ENCODE results near the gene QSER1.

The QSER1 gene

DNA sequence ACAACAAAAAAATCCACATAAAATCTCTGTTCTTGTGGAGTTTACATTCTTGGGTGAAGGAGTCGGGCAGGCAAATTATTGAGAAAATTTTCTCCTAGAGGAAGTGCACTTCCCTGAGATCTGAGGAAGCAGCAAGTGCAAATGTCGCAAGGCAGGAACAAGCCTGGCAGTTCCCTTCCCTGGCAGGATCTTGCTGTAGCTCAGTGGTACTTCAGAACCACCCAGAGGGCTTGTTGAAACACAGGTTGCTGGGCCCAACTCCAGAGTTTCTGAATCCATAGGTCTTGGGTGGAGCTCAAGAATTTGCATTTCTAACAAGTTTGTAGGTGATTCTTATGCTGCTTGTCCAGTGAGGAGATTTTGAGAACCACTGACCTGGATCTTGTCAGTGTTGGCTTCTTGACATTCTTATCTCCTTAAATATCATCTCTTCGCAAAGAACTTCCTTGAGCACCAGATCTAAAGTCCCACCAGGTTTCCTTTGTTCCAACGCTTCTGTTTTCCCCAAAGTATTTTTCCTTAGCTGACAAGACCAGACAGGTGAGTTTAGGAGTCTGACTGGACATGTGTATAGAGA lies 9.6 kb downstream of the QSER1 start:
- no peaks in the 10 kb centered on the region for H3K9me3 ChIP-seq
- TF ChIP-seq, protein P1, sequence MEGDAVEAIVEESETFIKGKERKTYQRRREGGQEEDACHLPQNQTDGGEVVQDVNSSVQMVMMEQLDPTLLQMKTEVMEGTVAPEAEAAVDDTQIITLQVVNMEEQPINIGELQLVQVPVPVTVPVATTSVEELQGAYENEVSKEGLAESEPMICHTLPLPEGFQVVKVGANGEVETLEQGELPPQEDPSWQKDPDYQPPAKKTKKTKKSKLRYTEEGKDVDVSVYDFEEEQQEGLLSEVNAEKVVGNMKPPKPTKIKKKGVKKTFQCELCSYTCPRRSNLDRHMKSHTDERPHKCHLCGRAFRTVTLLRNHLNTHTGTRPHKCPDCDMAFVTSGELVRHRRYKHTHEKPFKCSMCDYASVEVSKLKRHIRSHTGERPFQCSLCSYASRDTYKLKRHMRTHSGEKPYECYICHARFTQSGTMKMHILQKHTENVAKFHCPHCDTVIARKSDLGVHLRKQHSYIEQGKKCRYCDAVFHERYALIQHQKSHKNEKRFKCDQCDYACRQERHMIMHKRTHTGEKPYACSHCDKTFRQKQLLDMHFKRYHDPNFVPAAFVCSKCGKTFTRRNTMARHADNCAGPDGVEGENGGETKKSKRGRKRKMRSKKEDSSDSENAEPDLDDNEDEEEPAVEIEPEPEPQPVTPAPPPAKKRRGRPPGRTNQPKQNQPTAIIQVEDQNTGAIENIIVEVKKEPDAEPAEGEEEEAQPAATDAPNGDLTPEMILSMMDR (IDR thresholded peaks at IDR 0.05; ENCODE audit: low read depth, low read length) = no peak
- DNase-seq = no peak
- H3K27me3 ChIP-seq = no peaks in the 10 kb centered on the region
- no peak overlapping the region for H3K4me3 ChIP-seq (ENCODE audit: low read depth, low read length)
- H3K36me3 ChIP-seq = no peaks in the 10 kb centered on the region
- H3K4me1 ChIP-seq = no peaks in the 10 kb centered on the region

DNA sequence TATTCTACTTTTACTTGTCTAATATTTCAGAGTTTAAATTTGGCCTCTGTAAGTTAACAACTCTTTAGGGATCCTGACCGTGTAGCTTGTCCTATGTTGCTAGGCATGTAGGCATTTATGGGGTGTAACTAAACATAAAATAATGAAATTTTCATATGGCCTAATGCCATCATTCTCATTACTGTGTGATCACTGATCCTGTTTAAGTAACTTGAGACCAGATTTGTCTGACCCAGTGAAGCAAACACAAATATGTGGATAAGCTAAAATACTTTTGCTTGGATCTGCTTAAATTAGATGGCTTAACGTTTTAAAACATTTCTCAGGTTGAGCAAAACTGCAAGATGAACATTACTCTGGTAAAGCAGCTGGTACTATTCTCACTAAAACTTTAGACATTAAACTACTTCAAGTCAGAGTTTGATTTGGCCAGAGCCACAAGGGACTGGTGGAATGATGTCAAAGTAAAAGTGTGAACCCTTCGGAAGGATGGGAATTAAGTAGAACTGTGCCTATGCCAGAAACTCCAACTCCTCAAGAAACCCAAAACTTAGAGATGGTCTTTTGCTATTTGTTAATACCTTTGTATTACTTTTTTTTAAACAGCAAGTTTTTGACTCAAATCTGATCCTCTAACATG lies 12.5 kb downstream of the QSER1 start:
- no peaks in the 10 kb centered on the region for H3K27me3 ChIP-seq
- no peaks in the 10 kb centered on the region for H3K9me3 ChIP-seq
- TF ChIP-seq, protein P1 (IDR thresholded peaks at IDR 0.05; ENCODE audit: low read depth, low read length) = no peak
- no peak for DNase-seq
- no peaks in the 10 kb centered on the region for H3K4me1 ChIP-seq
- no peak overlapping the region for H3K4me3 ChIP-seq (ENCODE audit: low read depth, low read length)
- no peaks in the 10 kb centered on the region for H3K36me3 ChIP-seq

DNA sequence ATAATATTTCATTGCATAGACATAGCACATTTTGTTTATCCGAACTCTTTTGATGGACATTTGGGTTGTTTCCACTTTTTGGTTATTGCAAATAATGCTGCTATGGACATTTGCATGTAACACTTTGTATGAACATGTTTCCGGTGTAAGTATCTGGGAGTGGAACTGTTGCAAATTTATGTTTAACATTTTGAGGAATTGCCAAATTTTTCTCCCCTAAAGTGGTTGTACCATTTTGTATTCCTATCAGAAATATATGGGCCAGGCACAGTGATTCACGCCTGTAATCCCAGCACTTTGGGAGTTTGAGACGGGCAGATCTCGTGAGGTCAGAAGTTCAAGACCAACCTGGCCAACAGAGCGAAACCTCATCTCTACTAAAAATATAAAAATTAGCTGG lies 16.0 kb downstream of the QSER1 start:
- no peak overlapping the region for H3K4me3 ChIP-seq (ENCODE audit: low read depth, low read length)
- no peaks in the 10 kb centered on the region for H3K4me1 ChIP-seq
- no peaks in the 10 kb centered on the region for H3K27me3 ChIP-seq
- TF ChIP-seq, protein P1 (IDR thresholded peaks at IDR 0.05; ENCODE audit: low read depth, low read length) = no peak
- no peaks in the 10 kb centered on the region for H3K9me3 ChIP-seq
- DNase-seq = no peak
- H3K36me3 ChIP-seq = no peaks in the 10 kb centered on the region

DNA sequence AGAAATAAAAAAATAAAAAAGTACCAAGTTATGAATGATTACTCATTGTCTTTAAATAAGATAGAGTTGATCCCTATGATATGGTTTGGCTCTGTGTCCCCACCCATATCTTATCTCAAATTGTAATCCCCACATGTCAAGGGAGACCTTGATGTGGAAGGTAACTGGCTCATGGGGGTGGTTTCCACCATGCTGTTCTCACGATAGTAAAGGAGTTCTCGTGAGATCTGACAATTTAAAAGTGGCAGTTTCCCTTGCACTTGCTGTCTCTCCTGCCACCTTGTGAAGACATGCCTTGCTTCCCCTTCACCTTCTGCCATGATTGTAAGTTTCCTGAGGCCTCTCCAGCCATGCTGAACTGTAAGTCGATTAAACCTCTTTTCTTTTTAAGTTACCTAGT lies 18.8 kb downstream of the QSER1 start:
- Histone ChIP-seq H3K9me3 (no peaks in the 10 kb centered on the region), H3K36me3 (no peaks in the 10 kb centered on the region), H3K4me3 (ENCODE audit: low read depth, low read length) (no peak overlapping the region), H3K27me3 (no peaks in the 10 kb centered on the region), H3K4me1 (no peaks in the 10 kb centered on the region)
- TF ChIP-seq, protein P1 (IDR thresholded peaks at IDR 0.05; ENCODE audit: low read depth, low read length) = no peak
- no peak for DNase-seq

DNA sequence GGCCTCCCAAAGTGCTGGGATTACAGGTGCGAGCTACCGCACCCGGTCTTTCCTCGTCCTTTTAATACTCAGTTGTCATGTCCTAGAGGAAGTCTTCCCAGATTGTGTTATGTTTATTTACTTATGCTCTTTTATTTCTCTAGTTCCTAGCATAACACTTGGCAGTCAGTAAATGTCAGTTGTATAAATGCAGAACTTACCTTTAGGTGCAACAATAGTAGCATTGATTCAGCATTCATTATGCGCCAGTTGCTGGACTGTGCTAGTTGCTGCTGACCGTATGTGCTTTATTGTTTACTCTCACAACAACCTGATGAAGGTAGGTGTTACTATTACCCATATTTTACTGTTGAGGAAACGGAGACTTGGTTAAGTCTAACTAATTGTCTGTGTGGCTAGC lies 20.8 kb downstream of the QSER1 start:
- Histone ChIP-seq H3K4me1 (no peaks in the 10 kb centered on the region), H3K4me3 (ENCODE audit: low read depth, low read length) (no peak overlapping the region), H3K36me3 (no peaks in the 10 kb centered on the region), H3K27me3 (no peaks in the 10 kb centered on the region), H3K9me3 (no peaks in the 10 kb centered on the region)
- DNase-seq = no peak
- TF ChIP-seq, protein P1 (IDR thresholded peaks at IDR 0.05; ENCODE audit: low read depth, low read length) = no peak

DNA sequence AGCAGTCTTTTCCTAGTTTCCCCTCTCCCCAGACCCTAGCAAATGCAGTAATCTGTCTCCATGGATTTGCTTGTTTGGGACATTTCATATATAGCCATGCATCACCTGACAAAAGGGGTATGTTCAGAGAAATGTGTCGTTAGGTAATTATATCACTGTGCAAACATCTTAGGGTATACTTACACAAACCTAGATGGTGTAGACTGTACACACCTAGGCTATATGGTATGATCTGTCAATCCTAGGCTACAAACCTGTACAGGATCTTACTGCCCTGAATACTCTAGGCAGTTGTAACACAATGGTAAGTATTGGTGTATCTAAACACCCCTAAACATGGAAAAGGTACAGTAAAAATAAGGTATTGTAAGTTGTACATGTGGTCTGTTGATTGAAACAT lies 23.8 kb downstream of the QSER1 start:
- Histone ChIP-seq H3K27me3 (no peaks in the 10 kb centered on the region), H3K4me3 (ENCODE audit: low read depth, low read length) (no peak overlapping the region), H3K9me3 (no peaks in the 10 kb centered on the region), H3K36me3 (no peaks in the 10 kb centered on the region), H3K4me1 (no peaks in the 10 kb centered on the region)
- TF ChIP-seq, protein P1 (IDR thresholded peaks at IDR 0.05; ENCODE audit: low read depth, low read length) = no peak
- no peak for DNase-seq
